ENCODE data around the gene SECISBP2L.
"Not testable (repeated sequence)": the region's sequence is repeated elsewhere in the genome, so short reads cannot be mapped to it uniquely, and the experiment has no call there.

The SECISBP2L gene

DNA sequence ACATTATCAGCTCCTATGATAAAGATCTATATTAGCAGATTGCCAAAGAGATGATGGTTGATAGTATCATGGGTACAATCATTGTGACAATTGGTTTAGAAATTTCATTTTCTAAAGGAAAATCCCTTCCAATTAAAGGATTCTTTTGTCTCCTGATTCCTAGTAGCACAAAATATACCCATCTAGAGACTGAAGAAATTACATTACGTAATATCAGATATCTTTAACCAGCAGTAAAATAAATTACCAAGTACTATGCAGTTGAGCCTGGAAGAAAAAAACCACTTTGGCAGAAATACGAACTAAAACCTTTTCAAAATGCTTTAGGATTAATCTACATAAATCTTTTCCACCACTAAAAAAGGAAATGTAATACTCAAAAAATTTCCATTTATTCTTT is 46.9 kb downstream of the SECISBP2L start:
- FAIRE-seq (no peak), DNase-seq (ENCODE audit: insufficient read length, low spot score) (no peak)

DNA sequence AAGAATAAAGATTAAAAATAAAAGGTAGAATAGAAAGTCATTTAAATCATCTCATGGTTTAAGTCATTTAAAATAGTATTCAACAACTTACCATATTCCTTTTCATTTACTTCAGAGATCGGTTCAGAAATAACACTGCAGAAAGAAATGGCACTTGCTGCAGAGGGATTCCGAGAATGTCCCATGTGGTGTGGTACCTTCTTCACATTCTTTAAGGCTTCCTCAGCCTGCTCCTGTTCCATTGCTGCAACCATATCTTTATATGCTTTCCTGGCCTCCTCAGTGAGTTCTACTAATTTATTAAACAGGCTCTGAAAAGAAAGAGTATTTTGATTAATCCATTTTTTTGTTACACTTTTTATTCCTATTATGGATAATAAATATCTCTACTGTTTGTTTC is 50.0 kb downstream of the SECISBP2L start:
- FAIRE-seq: no peak

DNA sequence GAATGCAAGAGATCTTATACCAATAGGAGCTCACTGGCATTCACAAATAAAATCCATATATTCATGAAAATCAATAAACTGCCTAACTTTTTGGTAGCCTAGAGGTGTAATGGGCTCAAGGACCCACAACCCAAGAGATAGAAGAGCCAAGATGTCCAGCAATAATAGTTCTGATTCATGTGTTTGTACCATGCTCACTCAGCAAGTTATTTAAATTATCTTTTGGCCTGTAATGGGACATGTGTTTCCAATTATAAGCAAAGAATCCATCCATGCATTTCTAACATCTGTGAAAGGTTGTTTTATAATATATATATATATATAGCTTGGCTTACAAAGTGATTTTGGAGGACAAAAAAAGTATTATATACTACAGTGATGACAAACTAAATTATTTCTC is 52.9 kb downstream of the SECISBP2L start:
- FAIRE-seq: no peak
- no peak for DNase-seq (ENCODE audit: insufficient read length, low spot score)

More for the DNA sequence above, 50.0 kb downstream of the SECISBP2L start:
- DNase-seq (ENCODE audit: insufficient read length, low spot score): no peak

DNA sequence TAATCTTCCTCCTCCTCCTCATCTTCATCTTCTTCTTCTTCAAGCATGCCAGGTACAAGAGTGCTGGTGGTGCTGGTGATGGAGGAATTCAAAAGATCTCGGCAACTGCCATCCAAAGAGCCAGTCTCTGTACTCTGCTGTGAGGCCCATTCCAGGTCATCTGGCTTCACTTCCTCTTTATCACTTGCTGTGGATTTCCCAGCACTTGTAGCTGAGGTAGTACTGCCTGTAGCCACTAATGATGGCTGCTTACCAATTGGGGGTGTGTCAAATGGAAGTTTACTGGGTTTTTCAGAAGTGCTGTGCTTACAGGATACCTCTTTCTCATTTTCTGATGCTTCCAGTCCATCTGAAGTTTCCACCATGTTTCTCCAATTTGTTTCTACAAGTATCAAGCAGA is 53.7 kb downstream of the SECISBP2L start:
- FAIRE-seq (no peak), DNase-seq (ENCODE audit: insufficient read length, low spot score) (no peak)

DNA sequence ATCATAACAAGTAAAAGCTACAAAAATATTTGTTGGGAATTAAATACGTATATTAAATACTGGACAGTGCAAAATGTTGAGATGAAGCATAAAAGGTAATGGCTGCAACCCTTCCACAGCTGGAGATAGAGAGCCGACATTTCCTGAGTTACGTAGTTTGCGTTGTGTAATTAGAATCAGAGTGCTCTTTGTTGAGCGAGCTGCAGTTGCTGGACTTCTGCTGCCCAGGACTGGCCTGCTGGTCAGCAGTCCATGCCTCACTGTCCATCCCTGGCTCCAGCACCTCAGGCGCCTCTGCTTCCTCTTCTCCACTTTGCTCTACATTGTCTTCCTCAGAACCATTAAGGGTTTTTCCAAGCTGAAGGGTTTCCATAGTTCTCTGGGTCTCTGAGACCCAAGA is 54.1 kb downstream of the SECISBP2L start:
- FAIRE-seq: no peak
- no peak for DNase-seq (ENCODE audit: insufficient read length, low spot score)

DNA sequence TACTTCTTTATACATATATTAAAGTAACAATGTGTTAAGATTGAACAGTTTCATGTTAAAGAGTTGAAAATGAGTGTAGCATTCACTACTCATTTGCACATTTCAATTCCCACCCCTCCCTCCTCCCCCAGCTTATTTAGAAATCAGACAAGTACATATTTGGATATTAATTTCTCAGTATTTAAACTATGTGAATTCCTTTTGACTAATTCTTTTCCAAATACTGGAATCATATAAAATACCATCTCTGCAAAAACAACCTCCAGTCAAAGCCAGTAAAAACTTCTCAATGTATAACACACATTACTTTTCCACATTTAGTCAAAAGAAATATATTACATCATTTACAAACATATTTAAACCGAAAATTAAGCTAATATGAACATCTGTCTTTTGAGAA is 57.1 kb downstream of the SECISBP2L start:
- FAIRE-seq: no peak
- no peak for DNase-seq (ENCODE audit: insufficient read length, low spot score)

DNA sequence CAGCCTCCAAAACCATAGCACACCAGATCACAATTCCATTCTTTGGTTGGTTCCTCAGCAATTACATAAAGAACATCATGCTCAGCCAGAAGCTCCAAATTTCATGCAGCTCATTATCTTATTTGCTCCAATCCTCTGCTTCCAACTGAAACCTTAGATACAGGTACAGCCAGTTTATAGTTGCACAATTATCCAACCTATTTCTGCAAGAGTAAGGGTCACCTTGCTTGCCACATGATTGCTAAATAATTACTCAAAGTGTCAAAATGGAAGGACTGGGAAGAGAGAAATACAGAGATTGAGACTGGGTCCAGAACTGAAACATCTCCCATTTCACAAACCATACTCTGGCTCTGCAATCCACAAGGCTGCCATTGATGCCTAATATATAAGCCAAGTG is 59.1 kb downstream of the SECISBP2L start:
- FAIRE-seq: no peak
- DNase-seq (ENCODE audit: insufficient read length, low spot score): no peak

DNA sequence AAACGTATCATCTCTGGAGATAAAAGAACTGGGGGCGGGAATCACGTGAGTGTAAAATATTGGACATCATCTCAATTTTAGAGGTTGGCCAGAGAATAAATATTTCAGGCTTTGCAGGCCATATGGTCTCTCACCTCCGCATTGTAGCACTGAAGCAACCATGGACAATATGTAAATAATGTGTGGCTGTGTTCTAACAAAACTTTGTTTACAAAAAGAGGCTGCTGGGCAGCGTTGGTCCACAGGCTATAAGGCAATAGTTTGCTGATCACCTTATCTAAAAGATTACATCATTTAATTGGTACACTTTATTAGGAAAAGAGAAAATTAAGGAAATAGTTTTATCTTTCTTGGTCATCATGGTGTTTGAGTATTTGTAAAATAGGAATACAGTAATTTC is 60.0 kb downstream of the SECISBP2L start:
- FAIRE-seq: no peak
- no peak for DNase-seq (ENCODE audit: insufficient read length, low spot score)

DNA sequence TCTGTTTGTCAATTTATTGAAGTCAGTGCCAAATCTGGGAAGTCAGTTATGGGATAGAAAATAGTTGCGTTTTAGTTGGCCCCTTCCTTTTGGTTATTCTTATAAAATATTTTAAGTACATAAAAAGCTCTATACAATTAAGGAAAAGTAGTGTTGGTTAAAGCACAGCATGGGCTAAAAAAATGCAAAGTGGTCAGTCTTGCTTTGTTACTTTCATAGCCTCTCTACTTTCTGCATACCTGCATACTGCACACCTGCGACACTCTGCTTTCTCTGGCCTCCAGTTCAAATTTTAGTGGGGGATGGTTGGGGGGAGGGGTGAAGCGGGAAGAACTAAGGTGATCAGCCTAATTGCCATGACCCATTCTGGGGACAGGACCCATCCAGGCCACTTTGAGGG is 60.7 kb downstream of the SECISBP2L start:
- DNase-seq (ENCODE audit: insufficient read length, low spot score): no peak
- no peak for FAIRE-seq

DNA sequence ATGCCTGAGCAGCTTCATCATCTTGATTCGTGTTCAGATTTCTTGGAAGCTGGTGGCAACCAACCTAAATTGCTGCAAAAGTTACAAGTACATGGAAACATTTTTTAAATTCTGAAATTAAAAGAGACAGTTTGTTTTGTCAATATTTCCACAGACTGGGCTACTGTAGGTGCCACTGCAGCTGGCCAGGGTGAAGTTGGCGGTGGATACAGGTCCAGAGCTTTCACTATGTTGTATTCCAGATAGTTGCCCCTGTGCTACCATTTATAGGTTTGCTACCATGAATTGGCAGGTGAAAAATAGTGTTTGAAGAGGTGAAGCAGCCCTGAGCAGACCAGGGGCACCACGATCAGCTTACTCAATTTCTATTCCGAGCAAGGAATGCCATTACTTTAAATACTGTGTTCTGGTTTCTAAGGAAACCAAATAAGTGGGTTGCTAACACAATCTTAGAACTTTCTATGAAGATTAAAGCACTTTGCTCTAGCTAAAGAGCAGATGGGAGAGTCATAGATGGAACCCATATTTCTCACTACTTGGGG is 61.4 kb downstream of the SECISBP2L start:
- FAIRE-seq (no peak), DNase-seq (ENCODE audit: insufficient read length, low spot score) (no peak)

DNA sequence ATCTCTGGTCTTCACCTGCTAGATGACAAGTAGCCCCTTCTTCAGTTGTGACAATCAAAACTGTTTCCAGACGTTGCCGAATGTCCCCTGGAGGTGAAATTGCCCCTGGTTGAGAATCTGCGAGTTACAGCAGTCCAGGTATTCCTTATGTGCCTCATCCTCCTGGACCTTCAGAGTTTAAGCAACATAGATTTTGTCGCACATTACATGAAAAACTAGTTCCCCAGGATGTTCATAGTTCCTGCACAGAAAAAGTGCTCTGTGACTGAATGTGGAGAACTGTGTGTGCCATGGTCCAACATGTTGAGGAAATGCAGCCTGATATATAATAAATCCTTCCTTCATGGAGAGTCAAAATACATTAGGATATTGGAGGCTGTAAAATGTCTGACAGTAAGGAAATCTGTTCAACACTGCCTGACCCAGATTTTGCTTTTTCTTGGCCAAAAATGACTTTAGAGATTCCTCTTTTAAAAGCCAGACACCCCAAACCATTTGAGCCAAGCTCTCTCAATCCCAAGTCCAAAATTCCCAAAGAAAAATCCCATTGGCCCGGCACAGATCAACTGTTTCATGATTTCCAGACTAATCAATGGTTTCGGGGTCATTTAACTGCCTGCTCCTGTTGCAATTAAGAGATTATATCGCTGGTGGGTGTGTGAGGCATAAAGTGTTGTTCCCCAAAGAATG is 62.1 kb downstream of the SECISBP2L start:
- DNase-seq (ENCODE audit: insufficient read length, low spot score): no peak
- no peak for FAIRE-seq

DNA sequence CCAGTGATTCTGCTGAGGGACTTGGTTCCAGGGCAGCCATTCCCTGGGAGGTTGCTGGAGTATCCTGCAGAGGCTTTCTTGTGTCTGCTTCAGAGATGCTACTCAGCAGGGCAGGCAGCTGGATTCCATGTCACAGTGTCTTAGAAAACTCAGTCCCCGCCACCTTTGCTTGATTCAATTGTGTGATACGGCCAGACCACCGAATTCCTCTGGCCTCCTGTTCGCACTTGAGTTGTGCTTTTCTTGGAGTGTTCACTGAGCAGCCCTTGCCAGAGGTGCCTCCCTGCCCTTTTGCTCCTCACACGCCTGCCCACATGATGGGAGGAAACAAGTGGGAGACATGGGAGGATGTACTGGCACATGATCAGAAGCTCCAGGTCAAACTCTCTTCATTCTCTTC is 62.9 kb downstream of the SECISBP2L start:
- FAIRE-seq (no peak), DNase-seq (ENCODE audit: insufficient read length, low spot score) (no peak)

DNA sequence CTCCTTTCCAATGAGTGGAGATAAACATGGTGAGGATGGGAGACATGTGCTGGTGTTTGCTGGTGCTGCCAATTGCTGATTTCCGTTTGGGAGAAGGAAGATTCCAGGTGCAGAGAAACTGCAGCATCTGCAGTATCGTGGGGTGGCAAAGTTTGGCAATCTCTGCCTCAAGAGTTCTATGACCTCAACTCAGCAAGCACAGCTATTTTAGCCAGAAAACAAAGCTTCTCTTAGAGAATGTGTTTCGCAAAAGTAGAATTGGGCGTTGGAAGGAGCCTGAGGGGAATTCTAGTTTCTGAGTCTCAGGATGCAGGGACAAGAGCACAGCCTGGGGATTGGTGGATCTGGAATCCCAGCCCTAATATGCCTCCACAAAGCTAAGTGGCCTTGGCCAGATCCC is 64.3 kb downstream of the SECISBP2L start:
- FAIRE-seq (no peak), DNase-seq (ENCODE audit: insufficient read length, low spot score) (no peak)

DNA sequence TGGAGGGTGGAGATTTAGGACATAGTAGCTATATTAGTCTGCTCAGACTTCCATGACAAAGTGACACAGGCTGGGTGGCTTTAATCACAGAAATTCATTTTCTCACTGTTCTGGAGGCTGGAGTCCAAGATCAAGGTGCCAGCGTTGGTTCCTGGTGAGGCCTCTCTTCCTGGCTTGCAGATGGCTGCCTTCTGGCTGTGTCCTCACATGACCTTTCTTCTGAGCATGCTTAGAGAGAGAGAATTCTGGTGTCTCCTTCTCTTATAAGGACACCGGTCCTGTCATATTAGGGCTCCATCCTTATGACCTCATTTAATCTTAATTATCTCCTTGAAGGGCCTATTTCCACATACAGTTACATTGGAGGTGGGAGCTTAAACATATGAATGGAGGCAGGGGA is 67.6 kb downstream of the SECISBP2L start:
- FAIRE-seq: no peak

DNA sequence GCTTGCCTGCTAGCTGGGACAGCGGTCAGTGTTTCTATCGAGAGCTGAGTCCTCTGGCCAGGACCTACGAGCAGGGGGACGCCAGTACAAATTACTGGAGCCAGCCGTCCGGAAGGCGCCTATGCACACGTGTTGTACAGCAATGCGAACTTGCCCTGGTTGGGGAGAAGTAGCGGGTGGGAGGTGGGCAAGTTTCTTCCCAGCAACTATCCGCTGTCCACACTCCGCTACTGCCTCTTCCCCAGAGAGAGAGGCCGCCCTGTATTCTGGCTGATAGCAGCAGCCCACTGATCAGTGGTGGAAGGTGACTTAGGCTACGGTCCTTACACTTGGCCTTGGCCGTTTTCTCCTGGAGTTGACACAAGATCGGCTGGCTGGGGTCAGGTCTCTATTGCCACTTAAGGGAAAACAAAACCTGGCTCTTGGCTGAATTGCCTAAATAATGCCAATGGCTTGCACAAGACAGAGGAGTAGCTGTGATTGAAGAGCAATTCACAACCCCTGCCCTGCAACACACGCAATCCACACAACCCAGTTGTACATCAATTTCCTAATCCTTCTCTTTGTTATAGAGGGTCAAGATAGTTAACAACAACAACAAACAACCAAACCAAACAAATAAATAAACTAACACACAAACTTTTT is 69.7 kb downstream of the SECISBP2L start:
- FAIRE-seq (no peak), DNase-seq (ENCODE audit: insufficient read length, low spot score) (no peak)

More for the DNA sequence above, 67.6 kb downstream of the SECISBP2L start:
- no peak for DNase-seq (ENCODE audit: insufficient read length, low spot score)

DNA sequence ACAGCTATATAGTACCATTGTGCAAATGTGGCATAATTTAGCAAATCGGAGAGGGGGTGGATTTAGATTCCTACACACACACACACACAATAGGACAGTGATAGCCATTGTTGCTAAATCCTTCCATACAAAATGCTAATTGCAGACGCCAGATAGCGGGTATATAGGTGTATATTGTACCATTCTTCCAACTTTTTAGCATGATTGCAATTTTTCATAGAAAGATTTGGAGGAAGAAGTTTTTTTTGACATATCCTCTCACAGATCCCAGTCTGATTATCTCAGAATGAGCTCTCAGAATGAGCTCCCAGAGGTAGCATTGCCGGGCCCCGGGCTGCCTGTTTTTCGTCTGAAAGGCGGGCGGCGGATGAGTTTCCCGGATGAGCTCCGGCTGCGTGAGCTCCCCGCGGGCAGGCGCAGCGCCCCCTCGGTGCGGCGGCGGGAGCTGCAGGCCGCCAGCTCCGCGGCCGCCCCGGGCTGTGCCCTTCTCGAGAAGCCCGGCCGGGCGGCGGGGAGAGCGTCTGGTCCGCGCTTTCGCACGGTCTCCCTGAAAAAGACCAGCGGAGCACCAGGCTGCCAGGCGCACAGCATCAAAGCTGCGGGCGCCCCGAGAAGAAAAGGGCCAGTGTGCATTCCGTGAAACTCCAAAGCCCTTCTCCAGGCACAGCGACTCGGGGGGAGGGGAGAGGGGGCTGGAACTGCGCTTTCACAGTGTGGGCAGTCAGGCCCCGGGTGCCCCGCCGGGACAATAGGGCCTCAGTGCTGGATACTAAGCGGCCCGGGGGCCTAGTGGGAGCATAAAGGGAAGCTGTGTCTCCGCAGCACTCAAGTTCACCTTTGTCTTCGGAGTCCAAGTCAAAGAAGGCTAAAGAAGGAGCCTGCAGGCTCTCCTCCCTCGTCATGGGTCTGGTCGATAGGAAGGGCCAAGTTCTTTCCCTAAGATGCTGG is 70.5 kb downstream of the SECISBP2L start:
- DNase-seq (ENCODE audit: insufficient read length, low spot score) (peak; percentile 76), FAIRE-seq (peak; percentile 69)

DNA sequence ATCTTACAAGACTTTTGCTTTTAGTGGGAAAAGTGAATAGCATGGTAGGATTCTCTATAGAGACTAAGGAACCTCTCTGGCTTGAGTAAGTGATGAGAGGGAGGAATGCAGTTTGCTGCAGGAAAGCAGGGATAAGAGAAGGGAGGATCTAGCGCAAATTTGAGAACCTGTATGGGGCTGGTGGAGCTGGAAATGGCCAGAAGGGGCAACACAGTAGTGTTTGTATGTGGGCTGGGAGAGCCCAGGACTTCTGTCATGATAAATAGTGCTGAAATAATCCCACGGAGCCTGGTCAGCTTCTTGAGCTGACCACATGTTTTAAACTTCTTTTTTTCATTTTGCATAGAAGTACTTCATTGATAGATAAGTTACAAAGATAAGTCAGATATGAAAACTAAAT is 71.4 kb downstream of the SECISBP2L start:
- FAIRE-seq (no peak), DNase-seq (ENCODE audit: insufficient read length, low spot score) (no peak)

DNA sequence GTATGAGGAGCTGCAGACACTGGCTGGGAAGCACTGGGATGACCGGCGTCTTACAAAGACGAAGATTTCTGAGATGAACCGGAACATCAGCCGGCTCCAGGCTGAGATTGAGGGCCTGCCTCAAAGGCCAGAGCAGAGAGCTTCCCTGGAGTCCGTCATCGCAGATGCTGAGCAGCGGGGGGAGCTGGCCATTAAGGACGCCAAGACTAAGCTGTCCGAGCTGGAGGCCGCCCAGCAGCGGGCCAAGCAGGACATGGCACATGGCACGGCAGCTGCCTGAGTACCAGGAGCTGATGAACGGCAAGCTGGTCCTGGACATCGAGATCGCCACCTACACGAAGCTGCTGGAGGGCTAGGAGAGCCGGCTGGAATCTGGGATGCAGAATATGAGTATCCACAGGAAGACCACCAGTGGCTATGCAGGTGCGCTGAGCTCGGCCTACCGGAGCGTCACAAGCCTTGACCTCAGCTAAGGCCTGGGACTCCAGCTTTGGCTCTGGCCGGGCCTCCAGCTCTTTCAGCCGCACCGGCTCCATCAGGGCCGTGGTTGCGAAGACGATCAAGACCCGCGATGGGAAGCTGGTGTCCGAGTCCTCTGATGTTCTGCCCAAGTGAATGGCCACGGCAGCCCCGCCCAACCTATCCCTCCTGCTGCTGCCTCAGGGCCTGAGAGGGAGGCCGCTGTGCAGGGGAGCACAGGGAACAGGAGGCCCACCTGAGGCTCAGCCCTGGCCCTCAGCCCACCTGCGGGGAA is 73.3 kb downstream of the SECISBP2L start:
- FAIRE-seq (no peak), DNase-seq (ENCODE audit: insufficient read length, low spot score) (no peak)

DNA sequence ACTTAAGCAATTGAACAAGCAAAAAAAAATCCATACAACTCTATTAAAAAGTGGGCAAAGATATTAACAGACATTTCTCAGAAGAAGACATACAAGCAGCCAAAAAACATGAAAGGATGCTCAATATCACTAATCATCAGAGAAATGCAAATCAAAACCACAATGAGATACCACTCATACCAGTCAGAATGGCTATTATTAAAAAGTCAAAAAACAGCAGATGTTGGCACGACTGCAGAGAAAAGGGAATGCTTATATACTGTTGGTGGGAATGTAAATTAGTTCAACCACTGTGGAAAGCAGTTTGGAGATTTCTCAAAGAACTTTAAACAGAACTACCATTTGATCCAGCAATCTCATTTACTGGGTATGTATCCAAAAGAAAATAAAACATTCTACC is 75.3 kb downstream of the SECISBP2L start:
- not testable (repeated sequence) for FAIRE-seq; DNase-seq (ENCODE audit: insufficient read length, low spot score)

DNA sequence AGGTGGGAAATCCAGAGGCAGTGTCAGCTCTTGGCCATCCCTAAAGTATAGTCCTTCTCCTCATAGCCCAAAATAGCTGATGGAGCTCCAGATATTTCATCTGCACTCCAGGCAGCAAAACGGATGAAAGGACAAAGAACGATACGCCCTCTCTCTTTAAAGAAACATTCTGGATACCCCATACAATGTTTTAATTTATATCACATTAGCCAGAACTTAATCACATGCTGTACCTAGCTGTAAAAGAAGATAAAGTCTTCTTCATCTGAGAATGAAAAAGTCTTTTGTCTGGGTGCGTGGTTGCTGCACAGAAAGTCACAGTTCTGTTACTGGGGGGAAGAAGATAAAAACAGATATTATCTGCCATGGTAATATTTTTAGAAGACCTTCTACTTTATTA is 78.2 kb downstream of the SECISBP2L start:
- FAIRE-seq: no peak
- no peak for DNase-seq (ENCODE audit: insufficient read length, low spot score)

DNA sequence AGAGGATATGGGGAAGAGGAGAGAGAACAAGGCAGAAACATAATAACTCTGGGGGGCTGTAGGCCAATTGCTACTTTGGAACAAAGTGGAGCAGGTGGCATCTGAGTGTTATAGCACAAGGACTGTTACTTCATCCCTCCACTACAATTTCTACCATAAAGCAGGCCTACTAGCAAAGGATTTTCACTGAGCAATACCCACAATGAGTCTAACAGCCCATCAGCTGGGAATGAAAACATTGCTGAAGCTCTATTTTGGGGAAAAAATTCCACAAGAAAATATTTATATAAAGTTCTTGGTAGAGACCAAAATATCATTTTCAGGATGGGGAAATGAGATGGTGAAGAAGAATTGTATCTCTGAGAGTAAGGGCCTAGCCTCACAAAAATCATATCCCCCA is 78.9 kb downstream of the SECISBP2L start:
- FAIRE-seq (no peak), DNase-seq (ENCODE audit: insufficient read length, low spot score) (no peak)
